ENCODE results near the gene KIF1A.
A peak's percentile ranks its signal among the peaks of the same experiment; 100 is the strongest.
"Not testable (repeated sequence)": the region's sequence is repeated elsewhere in the genome, so short reads cannot be mapped to it uniquely, and the experiment has no call there.

The KIF1A gene

DNA sequence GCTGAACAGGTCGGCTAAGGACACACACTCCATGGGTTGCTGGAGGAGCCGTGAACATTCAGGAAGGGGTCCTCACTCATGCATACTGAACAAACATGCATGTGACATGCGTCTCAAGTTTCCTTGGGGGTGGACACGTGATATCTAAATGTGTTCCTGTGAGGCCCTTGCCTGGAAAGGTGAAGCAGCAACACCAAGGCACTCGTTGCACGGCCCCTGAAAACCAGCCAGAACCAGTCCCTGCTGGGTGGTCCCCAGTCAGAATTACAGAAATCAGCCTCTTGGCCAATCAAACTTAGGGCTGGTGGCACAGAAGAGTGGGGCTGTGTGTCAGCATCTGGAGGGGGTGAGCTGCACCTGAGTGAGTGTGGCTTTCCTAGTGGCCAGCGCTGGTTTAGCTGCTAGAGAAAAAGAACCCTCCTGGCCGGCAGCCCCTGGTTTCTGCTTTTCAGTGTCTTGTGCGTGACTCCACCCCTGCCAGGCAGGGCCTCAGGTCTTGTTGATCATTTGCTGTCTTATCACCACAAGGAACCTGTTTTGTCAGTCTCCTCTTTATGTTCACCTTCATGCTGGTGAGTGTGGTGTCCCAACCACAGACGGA, 134.1 kb downstream of the KIF1A start:
- DNase-seq (ENCODE audit: low spot score), result peak; percentile 49

DNA sequence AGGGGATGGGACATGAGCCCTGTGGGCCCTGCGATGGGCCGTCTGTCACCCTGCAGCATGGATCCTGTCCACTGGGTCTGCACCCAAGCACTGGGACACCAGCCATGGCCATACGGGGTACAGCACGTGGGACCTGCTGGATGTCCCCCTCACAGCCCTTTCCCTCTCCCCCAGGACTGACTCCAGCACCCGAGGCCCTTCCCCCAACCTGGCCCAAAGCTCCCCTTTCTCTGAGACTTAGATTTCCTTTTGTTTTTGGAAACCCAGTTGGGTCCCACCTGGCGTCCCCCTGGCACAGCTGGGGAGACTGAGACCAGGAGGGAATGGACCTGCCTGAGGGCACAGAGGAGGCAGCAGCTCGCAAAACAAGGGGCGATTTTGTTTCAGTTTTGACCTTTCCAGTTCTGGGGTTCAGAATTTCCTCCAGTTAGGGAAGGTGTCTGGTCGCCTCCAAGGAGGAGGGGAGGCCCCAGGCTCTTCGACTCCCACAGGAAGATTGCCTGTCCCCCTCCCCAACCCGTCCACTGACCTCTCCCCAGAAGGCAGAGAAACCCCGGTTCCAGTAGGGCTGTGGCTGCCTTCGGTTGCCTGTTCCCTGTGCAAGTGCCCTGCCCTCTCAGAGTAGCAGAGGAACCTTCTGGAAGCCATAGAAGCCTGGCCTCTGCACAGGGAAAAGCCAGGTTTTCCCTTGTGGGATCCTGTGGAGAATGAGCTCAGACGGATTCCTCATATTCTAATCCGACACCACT, 135.9 kb downstream of the KIF1A start:
- DNase-seq (ENCODE audit: low spot score), result not testable (repeated sequence)

DNA sequence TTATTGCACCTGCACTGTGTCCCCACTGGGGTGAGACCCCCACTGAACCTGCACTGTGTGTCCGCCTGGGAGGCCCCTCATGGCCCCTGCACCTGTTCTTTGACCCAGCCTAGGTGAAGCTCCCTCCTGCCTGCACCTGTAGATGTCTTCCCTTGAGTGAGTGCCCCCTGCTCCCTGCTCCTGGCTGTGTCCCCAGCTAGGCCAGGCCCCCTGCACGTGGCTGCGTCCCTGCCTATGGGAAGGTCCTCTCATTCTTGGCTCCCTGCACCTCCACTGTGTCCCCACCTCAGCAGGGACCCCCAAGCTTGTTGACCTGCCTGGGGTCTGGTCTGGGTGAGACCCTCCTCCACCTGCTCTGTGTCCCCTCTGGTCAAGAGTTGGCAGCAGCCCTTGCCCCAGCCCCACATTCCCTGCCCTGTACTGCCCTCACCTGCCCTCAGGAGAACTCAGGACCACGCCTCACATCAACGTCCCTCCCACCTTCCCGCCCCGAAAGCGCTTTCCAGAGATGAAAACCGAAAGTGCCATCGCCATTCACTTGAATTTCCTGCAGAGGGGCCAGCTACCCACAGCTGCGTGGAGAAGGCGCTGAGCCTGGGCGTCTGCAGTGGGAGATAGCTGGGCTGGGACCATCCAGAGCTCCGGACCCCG, 136.6 kb downstream of the KIF1A start:
- DNase-seq (ENCODE audit: low spot score), result not testable (repeated sequence)

DNA sequence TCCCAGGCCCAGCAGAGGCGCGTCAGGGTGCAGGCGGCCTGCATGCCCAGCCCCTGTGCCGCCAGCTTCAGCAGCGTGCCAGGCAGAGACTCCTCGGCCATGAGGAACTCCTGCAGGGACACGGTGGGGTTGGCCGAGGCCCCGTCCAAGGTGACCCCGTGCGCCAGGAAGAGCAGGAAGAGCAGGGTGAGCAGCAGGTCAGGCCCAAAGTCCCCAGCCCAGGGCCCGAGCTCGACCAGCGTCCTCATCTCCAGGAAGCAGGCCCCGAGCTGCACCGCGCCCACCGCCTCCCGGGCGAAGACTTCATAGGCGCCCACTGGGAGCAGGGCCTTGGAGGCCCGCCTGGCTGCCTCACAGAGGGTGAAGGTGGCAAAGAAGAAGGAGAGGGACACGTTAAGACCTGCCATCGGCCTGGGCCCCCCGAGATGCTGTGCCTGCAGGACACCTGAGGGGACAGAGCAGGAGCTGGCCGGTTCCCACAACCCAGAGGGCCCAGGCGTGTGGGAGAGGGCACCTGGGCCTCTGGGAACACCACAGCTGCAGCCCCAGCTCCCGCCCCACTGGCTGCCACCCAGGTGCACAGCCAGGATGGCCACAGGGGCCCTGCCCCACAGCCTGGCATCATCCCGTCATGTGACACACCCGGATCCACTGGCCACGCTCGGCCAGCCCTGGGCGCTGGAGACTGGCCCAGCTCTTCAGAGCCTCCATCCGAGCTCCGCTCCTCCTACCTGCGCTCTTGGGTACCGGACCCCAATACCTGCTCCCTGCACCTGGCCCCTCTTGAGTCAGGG, 137.4 kb downstream of the KIF1A start, which contains the start of gene AQP12B:
Gene AQP12B, minus strand, starts transcription at position 455 of the 794 bp plus-strand sequence. Its CDS starts 48 bp downstream, at position 407.
- not testable (repeated sequence) for DNase-seq (ENCODE audit: low spot score)

DNA sequence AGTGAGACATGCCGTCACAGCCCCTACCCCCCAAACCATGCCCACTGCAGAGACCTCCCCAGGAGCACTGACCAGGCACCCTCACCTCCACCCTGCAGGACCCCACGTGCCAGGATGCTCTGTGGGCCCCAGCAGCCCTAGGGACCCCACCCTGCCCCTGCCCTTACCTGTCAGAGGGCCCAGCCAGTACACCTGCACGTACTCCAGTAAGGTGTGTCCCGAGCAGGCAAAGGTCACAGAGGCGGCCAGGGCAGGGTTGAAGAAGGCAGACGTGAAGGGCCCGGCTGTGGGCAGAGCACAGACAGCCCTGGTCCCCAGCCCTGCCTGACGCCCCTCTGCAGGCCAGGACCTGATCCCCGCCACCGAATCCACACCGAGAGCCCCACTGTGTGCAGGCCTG, 139.8 kb downstream of the KIF1A start:
- not testable (repeated sequence) for DNase-seq (ENCODE audit: low spot score)

DNA sequence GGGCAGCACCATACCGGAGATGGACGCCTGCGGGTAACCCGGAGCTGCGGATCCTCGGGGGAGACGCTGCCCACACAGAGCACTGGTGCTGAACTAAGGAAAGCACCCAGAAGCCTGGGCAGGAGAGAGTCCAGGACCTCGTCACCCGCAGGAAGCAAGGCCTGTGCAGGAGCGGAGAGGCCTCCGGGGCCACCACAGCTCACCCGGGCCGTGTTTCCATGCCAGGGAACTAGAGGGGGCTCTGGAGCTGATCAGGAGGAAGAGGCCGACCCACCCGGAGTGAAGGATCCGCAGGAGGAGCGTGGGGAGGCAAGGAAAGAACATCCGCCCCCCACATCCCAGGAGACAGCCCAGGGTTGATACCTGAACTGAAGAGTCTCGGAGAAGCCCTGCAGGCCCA, 141.1 kb downstream of the KIF1A start:
- DNase-seq (ENCODE audit: low spot score), result not testable (repeated sequence)

DNA sequence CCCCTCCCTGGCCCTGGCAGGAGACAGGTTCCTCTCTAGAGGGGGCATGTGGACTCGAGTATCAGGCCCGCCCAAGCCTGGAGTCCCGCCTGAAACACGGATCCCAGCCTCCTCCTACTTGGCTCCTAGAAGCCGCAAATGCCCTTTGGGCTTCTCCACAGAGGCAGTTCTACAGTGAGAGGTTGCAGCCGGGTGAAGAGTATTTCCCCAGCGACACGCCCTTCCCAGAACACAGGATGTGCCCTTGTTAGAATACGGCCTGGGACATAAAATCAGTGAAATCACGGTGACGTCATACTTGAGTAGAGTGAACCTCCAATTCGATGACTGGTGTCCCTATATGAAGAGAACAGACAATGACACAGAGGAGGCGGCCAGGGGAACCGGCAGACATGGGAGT, 142.0 kb downstream of the KIF1A start:
- DNase-seq (ENCODE audit: low spot score), result not testable (repeated sequence)

DNA sequence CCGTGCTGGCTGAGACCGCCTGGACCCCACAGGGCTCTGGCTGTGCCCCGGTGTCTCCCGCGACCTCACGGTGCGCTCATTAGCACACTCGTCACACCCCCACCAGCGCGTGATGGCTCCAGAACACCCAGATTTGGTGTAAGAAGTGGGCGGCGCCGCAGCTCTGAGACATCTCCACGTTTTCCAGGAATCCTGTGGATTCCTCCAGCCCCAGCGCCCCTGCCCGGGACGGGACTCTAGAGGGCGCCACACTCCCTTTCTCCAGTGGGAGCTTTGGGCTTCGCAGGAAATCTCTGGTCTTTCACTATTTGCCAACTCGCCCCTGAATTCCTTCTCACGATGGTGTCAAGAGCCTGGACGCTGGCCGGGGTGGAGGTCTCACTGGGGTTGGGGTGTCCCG, 144.7 kb downstream of the KIF1A start:
- not testable (repeated sequence) for DNase-seq (ENCODE audit: low spot score)

DNA sequence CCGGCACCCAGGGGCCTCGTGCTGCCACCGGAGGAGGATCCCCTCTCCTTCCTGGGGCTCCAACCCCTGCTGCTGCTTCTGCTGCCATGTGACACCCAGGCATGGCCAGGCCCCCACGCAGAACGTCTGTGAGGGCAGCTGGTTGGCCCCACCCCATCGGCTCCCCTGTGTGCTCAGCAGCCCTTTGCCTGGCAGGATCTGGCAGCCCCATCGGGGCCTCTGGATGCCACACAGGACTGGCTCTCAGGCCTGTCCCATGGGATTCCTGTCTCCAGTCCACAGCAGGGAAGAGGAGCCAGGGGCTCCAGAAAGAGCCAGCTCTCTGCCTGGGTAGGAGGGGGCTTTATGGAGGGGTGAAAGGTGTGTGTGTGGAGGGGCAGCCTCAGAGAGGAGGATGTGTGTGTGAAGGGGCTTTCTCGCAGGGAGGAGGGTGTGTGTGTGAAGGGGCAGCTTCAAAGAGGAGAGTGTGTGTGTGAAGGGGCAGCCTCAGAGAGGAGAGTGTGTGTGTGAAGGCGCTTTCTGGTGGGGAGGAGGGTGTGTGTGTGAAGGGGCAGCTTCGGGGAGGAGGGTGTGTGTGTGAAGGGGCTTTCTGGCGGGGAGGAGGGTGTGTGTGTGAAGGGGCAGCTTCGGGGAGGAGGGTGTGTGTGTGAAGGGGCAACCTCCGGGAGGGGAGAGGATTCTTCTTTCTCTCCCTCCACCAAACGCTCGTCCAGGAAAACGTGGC, 145.4 kb downstream of the KIF1A start:
- not testable (repeated sequence) for DNase-seq (ENCODE audit: low spot score)

DNA sequence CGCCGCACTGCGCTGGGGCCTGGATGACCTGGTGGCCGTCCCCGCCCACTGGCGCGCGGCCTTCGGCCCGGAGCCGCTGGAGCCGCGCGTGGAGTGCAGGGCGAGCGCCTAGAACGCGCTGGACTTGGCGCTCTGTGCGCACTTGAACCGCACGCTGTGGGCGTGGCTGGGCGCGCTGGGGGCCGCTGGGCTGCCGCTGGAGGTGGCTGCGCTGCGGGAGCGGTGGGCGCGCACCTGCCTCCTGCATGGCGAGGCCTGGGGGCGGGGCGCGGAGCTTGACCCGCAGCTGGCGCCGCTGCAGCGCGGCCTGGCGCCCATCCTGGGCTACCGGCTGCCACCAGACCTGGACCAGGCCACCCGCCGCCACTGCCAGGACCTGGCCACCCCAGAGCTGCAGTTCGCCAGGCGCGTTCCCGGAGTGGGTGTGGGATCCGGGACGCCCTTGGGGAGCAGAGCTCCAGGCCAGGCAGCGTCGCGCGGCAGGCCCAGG, 147.3 kb downstream of the KIF1A start:
- DNase-seq (ENCODE audit: low spot score), result no peak

DNA sequence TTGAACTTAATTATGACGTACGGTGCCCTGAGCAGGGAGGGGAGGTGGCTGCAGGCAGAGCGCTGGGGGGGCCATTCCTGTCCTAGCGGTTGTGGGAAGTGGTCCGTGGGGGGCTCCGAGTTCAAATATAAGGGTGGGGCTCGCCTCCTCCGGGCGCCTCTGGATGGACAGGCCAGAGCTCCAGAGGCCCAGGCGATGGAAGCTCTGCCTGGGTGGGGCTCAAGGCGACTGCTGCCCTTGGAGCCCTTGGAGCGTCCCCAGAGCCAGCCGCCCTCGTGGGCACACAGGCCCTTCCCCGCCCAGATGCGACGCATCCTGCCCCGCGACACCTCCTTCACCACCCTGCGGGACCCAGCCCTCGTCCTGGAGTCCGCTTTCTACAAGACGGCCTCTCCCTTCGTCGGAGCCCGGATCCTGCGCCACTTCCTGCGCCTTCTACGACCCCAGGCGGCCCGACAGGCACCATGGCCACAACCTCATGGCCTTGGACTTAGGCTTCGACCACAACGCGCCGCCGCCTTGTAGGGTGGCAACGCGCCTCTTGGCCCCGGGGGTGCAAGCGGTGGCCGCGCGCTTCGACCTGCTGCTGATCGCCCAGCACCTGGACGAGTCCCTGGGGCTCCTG, 147.8 kb downstream of the KIF1A start:
- DNase-seq (ENCODE audit: low spot score), result no peak

DNA sequence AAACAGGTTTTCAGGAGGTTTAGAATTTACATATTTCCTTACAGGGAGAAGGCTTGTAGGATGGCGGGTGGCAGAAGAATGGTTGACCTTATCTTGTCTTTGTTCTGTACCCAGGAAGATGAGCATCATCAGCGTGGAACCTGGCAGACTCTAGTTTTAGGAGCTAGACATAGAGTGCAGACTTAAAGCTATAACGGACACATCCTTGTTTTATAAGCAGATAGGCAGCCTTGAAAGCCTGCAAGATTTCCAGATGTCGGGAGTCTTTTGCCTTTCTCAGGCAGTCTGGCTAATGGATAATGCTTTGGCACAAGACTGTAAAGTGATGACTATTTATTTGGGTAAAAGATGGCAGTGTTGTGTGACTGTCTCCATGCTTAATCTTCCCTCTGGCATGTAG, 149.1 kb downstream of the KIF1A start:
- DNase-seq (ENCODE audit: low spot score), result no peak

DNA sequence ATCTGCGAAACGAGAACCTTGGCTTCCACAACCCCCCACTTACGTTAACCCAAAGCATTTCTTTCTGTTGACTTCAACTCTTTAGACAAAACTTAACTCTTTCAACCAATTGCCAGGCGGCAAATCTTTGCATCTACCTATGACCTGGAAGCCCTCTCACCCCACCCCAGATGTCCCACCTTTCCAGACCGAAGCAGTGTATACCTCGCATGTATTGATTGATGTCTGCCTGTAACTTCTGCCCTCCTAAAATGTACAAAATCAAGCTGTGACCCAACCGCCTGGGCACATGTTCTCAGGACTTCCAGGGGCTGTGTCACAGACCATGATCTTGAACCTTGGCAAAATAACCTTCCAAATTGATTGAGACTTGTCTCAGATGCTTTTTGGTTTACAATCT, 149.6 kb downstream of the KIF1A start:
- no peak for DNase-seq (ENCODE audit: low spot score)

DNA sequence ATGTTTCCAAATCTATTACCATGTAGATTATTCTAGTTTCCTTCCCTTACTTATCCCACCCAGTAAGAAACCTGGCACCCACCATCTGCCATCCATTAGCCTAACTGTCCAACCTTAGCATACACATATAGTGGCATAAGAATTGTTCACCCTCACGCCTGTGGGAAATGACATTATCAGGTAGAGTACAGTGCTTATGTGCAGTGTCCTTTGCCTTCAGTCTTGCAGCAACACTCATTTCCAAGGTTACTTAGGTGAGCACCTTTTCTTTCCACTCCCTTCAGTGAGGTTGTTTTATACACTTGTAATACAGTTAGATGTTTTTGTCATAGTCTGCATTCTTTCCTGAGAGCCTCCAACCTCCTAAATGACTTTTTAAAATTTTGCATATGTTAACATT, 155.4 kb downstream of the KIF1A start:
- no peak for DNase-seq (ENCODE audit: low spot score)

Measured in HuH-7.5 (cell line).